Endothelial cell (in vitro differentiated cells): ENCODE measurements around the gene PGRMC2. TPM values are rescaled to one million over a fixed set of nuclear protein-coding genes. Genes with fewer than 3 reads are reported as not detected.

Source experiments
- DNase-seq: peaks from one replicate; pipeline ENCODE4 v3.0.0; 2021; ENCODE audit warnings: low spot score
- H3K27ac Mint-ChIP-seq: one replicate; pipeline ENCODE4 v1.8.0; 2021; ENCODE audit warnings: mixed read lengths, inconsistent platforms; ENCODE audit not compliant: unreplicated experiment
- H3K27me3 Mint-ChIP-seq: one replicate; pipeline ENCODE4 v1.8.0; 2021; ENCODE audit warnings: mild to moderate bottlenecking, moderate library complexity, mixed read lengths, inconsistent platforms; ENCODE audit not compliant: unreplicated experiment
- H3K36me3 Mint-ChIP-seq: one replicate; pipeline ENCODE4 v1.8.0; 2021; ENCODE audit warnings: mild to moderate bottlenecking, low read depth, mixed read lengths, inconsistent platforms; ENCODE audit not compliant: unreplicated experiment
- H3K4me1 Mint-ChIP-seq: one replicate; pipeline ENCODE4 v1.8.0; 2021; ENCODE audit warnings: mild to moderate bottlenecking, mixed read lengths, inconsistent platforms; ENCODE audit not compliant: unreplicated experiment
- H3K4me3 Mint-ChIP-seq: one replicate; pipeline ENCODE4 v1.8.0; 2021; ENCODE audit warnings: mild to moderate bottlenecking, mixed read lengths, inconsistent platforms; ENCODE audit not compliant: unreplicated experiment
- H3K9me3 Mint-ChIP-seq: one replicate; pipeline ENCODE4 v1.8.0; 2021; ENCODE audit warnings: mixed read lengths, inconsistent platforms; ENCODE audit not compliant: unreplicated experiment
- long read RNA-seq: library from polyadenylated mRNA; unstranded; transcript quantifications from one replicate; pipeline ENCODE4 v2.0.0, GENCODE V29; 2020; ENCODE audit not compliant: unreplicated experiment
- total RNA-seq: library from RNA; stranded (reverse); fragmentation: NEBNext Ultra II Directional; extraction: Animal tissue kit (Norgen Biotek cat#: 25700); gene quantifications from one replicate; pipeline ENCODE4 v1.2.1, GENCODE V29; 2021; ENCODE audit not compliant: unreplicated experiment
- TF ChIP-seq, protein P1 (sequence below): fragments of 200-600 bp; sonication (generic); IDR thresholded peaks from one replicate; pipeline ENCODE4 v1.5.0; 2021; ENCODE audit warnings: antibody characterized with exemption; ENCODE audit not compliant: unreplicated experiment

Gene PGRMC2
- total RNA-seq, result 37.4 TPM
- long read RNA-seq, partial matches to known transcripts, result 0 of 2 reads
- long read RNA-seq, other reads (novel, unspliced or antisense), result 2 of 2 reads

DNA sequence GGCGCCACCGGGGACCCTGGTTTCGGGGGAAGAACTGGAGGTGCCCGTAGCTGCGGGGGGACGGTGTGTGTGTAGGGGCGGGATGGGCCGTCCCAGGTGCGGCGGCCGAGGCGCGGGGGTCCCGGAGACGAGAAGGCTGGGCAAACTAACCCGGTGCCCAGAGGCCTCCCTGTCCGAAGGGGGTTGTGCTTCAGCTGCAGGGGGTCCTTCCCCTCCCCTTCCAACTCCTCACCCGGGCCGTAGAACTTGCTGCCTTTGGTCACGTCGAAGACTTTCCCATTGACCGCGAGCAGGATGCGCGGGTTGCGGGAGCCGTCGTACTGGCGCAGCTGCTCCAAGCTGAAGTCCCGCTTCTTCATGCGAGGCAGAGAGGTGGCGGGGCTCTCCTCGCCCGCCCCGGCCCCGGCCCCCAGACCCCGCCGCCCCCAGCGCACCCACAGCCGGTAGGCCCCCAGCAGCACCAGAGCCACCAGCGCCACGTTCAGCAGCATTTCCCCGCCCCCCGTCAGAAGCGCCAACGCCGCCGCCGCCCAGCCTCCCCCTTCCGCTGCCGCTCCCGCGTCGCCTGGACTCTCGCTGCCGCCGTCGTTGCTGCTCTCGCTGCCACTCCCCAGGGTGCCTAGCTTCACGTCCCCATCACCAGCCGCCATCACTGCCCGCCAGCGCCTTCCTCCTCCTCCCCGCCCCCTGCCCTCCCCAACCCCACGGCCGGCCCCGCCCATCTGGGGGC is at the start of gene PGRMC2:
Gene PGRMC2 (minus strand): TSS at position 673 of the 730 bp plus-strand sequence. CDS start 23 bp downstream, at position 650.
- Mint-ChIP-seq H3K9me3 (no peaks in the 10 kb centered on the region), H3K36me3 (peaks cover 6% of the 10 kb centered on the region)

DNA sequence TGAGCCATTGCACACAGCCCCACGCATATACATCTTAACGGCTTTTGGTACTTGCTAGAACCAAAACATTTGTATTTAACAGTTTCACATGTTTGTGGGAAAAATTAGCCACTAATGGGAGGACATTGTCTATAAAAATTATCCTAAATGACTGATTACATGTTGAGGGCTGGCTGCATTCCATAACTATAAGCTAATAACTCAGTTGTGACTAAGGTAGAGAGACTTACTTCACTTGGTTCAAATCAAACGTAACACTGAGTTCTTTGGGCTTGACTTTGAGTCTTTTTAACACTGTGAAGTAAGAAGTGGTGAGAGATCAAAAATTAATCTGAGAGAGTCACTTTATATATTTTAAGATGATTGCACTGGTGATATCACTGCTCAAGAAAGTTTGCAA is 47.9 kb upstream of the PGRMC2 start:
- no peaks in the 10 kb centered on the region for H3K9me3 Mint-ChIP-seq
- peaks cover 2% of the 10 kb centered on the region for H3K27me3 Mint-ChIP-seq
- H3K4me1 Mint-ChIP-seq, result no peaks in the 10 kb centered on the region
- no peak overlapping the region for H3K27ac Mint-ChIP-seq
- H3K4me3 Mint-ChIP-seq, result no peak overlapping the region
- TF ChIP-seq, protein P1, sequence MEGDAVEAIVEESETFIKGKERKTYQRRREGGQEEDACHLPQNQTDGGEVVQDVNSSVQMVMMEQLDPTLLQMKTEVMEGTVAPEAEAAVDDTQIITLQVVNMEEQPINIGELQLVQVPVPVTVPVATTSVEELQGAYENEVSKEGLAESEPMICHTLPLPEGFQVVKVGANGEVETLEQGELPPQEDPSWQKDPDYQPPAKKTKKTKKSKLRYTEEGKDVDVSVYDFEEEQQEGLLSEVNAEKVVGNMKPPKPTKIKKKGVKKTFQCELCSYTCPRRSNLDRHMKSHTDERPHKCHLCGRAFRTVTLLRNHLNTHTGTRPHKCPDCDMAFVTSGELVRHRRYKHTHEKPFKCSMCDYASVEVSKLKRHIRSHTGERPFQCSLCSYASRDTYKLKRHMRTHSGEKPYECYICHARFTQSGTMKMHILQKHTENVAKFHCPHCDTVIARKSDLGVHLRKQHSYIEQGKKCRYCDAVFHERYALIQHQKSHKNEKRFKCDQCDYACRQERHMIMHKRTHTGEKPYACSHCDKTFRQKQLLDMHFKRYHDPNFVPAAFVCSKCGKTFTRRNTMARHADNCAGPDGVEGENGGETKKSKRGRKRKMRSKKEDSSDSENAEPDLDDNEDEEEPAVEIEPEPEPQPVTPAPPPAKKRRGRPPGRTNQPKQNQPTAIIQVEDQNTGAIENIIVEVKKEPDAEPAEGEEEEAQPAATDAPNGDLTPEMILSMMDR, result no peak
- H3K36me3 Mint-ChIP-seq, result no peaks in the 10 kb centered on the region
- DNase-seq, result no peak

More for the DNA sequence above, at the start of gene PGRMC2:
- peak within 1 kb of the TSS; percentile 94 for H3K4me3 Mint-ChIP-seq
- no peak for DNase-seq
- peaks cover 12% of the 10 kb centered on the region for H3K27me3 Mint-ChIP-seq
- peaks cover 25% of the 10 kb centered on the region for H3K4me1 Mint-ChIP-seq
- TF ChIP-seq, protein P1, result no peak
- H3K27ac Mint-ChIP-seq, result peak within 1 kb of the TSS; percentile 89

DNA sequence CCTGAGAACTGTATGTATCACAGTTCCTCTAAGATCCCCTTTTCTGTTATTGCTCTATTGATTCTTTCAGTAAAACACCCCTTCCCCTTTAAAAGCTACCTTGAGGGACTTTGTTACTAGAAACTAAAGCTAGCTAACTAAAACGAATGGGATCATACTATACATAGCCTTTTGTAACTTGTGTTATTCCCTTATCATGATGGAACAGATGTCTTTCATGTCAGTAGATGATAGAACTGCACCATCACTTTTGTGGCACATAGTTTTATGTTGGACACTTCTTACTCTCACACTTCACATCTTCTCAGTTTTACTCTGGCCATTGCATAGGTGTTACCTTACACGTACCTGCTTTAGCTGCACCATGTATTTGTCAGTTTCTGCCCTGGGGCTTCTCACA is 46.6 kb upstream of the PGRMC2 start:
- DNase-seq, result no peak
- no peaks in the 10 kb centered on the region for H3K4me1 Mint-ChIP-seq
- H3K9me3 Mint-ChIP-seq, result no peaks in the 10 kb centered on the region
- H3K36me3 Mint-ChIP-seq, result no peaks in the 10 kb centered on the region
- peaks cover 2% of the 10 kb centered on the region for H3K27me3 Mint-ChIP-seq
- TF ChIP-seq, protein P1, result no peak
- H3K27ac Mint-ChIP-seq, result no peak overlapping the region
- H3K4me3 Mint-ChIP-seq, result no peak overlapping the region

DNA sequence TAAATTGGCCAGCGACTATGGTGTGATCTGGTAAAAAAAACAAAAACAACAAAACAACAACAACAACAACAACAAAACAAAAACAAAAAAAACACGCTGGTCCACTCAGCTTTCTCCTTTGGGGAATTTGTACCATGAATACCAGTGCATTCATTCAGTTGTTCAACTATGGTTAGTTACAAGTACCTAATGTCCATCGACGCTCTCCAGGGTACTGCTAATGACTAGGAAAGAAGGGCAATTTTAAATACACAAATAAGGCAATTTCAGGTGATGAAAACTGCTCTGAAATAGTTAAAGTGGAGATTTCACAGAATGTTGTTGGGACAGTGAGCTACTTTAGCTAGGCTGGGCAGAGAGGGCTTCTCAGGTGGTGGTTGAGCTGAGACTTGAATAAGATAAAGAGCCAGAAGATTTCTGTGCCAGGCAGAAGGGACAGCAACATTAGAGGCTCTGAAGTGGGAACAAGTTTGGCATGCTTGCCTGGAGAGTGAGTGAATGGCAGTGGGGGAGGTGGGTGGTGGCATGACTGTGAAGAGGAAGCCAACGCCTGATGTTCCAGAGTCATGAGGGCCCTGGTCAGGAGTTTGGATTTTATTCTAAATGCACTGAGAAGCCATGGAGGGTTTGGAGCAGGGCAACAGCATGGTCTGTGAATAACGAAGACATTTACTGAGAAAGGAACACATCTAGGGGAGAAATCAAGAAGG is 45.9 kb upstream of the PGRMC2 start:
- Mint-ChIP-seq H3K4me3 (no peak overlapping the region), H3K27me3 (peaks cover 2% of the 10 kb centered on the region), H3K9me3 (no peaks in the 10 kb centered on the region), H3K27ac (no peak overlapping the region), H3K4me1 (no peaks in the 10 kb centered on the region), H3K36me3 (no peaks in the 10 kb centered on the region)
- TF ChIP-seq, protein P1, result no peak
- no peak for DNase-seq

GRCh38 chr4:128332081-128332480 is 44.5 kb upstream of the PGRMC2 start:
- H3K27me3 Mint-ChIP-seq, result peaks cover 2% of the 10 kb centered on the region
- no peaks in the 10 kb centered on the region for H3K4me1 Mint-ChIP-seq
- no peak overlapping the region for H3K4me3 Mint-ChIP-seq
- no peaks in the 10 kb centered on the region for H3K36me3 Mint-ChIP-seq
- TF ChIP-seq, protein P1, result no peak
- no peak for DNase-seq
- no peaks in the 10 kb centered on the region for H3K9me3 Mint-ChIP-seq
- H3K27ac Mint-ChIP-seq, result no peak overlapping the region
